ENCODE data around the gene BAHCC1.

DNA sequence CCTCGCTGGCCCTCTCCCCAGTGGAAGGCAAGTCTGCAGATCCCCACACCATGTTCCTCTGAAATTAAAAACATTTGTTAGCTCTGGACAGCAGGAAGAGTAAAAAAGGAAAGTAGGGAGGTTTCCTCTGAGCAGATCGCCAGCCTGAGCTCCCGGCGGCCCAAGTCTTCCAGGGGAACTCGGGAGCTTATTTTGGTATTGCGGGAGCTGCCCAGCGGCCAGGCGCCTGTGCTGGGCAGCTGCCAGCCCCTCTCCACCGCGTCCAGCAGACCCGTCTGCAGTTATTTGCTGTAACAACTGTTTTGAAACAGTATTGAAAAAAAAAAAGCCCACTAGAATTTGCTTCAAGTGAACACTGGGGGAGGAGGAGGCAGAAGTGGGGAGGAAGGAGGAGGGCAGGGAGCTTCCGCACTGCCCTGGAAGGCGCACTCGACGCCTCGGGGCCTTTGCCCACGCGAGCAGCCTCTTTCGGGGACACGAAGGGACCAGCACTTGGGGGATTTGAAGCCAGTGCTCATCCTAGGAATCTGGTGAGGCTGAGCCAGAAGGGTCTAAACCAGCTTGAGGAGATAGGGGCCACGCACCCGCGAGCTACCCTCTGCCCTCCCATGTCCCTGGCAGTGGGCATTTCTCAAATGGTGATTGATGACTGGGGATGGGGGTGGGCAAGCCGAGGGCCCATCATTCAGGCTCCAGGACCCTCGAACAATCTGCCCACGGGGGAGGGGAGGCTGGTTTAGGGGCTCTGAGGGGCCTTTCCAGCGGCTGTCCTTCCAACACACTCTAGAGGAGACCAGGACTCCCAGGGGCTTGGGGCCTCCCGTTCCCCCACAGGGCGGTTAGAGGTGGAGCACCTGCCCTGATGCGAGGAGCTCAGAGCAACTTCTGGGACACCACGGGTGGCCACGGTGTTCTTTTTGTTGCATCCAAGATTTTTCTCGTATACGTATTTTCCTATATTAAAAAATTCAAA lies 3.0 kb upstream of the BAHCC1 start:
- TF ChIP-seq ARNTL (CRISPR knock-in tag; IDR thresholded peaks at IDR 0.05; ENCODE audit: borderline replicate concordance, low read depth) (no peak), SNAI2 (CRISPR knock-in tag; IDR thresholded peaks at IDR 0.05) (no peak), ISL1 (CRISPR knock-in tag; IDR thresholded peaks at IDR 0.05) (no peak), RARB (CRISPR knock-in tag; IDR thresholded peaks at IDR 0.05) (no peak), TOX (CRISPR knock-in tag; IDR thresholded peaks at IDR 0.05; ENCODE audit: borderline replicate concordance) (no peak), ZNF8 (CRISPR knock-in tag; IDR thresholded peaks at IDR 0.05) (no peak), ZFP3 (CRISPR knock-in tag; IDR thresholded peaks at IDR 0.05) (no peak), ZC3H10 (CRISPR knock-in tag; IDR thresholded peaks at IDR 0.05) (no peak)
- TF ChIP-seq, protein P1, sequence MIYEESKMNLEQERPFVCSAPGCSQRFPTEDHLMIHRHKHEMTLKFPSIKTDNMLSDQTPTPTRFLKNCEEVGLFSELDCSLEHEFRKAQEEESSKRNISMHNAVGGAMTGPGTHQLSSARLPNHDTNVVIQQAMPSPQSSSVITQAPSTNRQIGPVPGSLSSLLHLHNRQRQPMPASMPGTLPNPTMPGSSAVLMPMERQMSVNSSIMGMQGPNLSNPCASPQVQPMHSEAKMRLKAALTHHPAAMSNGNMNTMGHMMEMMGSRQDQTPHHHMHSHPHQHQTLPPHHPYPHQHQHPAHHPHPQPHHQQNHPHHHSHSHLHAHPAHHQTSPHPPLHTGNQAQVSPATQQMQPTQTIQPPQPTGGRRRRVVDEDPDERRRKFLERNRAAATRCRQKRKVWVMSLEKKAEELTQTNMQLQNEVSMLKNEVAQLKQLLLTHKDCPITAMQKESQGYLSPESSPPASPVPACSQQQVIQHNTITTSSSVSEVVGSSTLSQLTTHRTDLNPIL (CRISPR knock-in tag; IDR thresholded peaks at IDR 0.05; ENCODE audit: low read depth) = no peak
- TF ChIP-seq, protein P2, sequence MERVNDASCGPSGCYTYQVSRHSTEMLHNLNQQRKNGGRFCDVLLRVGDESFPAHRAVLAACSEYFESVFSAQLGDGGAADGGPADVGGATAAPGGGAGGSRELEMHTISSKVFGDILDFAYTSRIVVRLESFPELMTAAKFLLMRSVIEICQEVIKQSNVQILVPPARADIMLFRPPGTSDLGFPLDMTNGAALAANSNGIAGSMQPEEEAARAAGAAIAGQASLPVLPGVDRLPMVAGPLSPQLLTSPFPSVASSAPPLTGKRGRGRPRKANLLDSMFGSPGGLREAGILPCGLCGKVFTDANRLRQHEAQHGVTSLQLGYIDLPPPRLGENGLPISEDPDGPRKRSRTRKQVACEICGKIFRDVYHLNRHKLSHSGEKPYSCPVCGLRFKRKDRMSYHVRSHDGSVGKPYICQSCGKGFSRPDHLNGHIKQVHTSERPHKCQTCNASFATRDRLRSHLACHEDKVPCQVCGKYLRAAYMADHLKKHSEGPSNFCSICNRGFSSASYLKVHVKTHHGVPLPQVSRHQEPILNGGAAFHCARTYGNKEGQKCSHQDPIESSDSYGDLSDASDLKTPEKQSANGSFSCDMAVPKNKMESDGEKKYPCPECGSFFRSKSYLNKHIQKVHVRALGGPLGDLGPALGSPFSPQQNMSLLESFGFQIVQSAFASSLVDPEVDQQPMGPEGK (CRISPR knock-in tag; IDR thresholded peaks at IDR 0.05; ENCODE audit: borderline replicate concordance) = no peak
- TF ChIP-seq, protein P3, sequence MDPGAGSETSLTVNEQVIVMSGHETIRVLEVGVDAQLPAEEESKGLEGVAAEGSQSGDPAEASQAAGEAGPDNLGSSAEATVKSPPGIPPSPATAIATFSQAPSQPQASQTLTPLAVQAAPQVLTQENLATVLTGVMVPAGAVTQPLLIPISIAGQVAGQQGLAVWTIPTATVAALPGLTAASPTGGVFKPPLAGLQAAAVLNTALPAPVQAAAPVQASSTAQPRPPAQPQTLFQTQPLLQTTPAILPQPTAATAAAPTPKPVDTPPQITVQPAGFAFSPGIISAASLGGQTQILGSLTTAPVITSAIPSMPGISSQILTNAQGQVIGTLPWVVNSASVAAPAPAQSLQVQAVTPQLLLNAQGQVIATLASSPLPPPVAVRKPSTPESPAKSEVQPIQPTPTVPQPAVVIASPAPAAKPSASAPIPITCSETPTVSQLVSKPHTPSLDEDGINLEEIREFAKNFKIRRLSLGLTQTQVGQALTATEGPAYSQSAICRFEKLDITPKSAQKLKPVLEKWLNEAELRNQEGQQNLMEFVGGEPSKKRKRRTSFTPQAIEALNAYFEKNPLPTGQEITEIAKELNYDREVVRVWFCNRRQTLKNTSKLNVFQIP (CRISPR knock-in tag; IDR thresholded peaks at IDR 0.05; ENCODE audit: borderline replicate concordance, low read depth) = no peak

Data from SK-N-SH treated with all-trans-retinoic acid at 6 μM for 48 hours (cell line).